Breast epithelium (tissue), 3 donors: Measurements from ENCODE around the gene PRKCSH.

Experiments used
- POLR2A ChIP-seq: fragments of 450-650 bp; IDR thresholded peaks from one replicate; pipeline ENCODE4 v1.6.1; 2016; ENCODE audit warnings: antibody characterized with exemption, mild to moderate bottlenecking, moderate library complexity
- POLR2AphosphoS5 ChIP-seq, 3 donors: sonication (generic); formaldehyde crosslinking; IDR thresholded peaks; one replicate each; pipeline ENCODE4 v1.6.1; 2017; ENCODE audit warnings: antibody characterized with exemption in 3 of 3
- TF ChIP-seq, protein P1 (sequence below), 3 donors: fragments of 450-650 bp; IDR thresholded peaks; one replicate each; pipeline ENCODE4 v1.5.1; 2016 to 2017; ENCODE audit warnings: antibody characterized with exemption in 3 of 3, mild to moderate bottlenecking in 3 of 3, moderate library complexity in 3 of 3

- TF ChIP-seq, protein P1, sequence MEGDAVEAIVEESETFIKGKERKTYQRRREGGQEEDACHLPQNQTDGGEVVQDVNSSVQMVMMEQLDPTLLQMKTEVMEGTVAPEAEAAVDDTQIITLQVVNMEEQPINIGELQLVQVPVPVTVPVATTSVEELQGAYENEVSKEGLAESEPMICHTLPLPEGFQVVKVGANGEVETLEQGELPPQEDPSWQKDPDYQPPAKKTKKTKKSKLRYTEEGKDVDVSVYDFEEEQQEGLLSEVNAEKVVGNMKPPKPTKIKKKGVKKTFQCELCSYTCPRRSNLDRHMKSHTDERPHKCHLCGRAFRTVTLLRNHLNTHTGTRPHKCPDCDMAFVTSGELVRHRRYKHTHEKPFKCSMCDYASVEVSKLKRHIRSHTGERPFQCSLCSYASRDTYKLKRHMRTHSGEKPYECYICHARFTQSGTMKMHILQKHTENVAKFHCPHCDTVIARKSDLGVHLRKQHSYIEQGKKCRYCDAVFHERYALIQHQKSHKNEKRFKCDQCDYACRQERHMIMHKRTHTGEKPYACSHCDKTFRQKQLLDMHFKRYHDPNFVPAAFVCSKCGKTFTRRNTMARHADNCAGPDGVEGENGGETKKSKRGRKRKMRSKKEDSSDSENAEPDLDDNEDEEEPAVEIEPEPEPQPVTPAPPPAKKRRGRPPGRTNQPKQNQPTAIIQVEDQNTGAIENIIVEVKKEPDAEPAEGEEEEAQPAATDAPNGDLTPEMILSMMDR (IDR thresholded peaks at IDR 0.05), result no peak
- TF ChIP-seq POLR2A (no peak), POLR2AphosphoS5 (IDR thresholded peaks at IDR 0.05) (no peak)
Observed at GRCh38 chr19:11463391-11463790, 28.0 kb downstream of the PRKCSH start.
